NCI-H748 (cell line): ENCODE results near the gene KSR1.

Source experiments
- DNase-seq: peaks from one replicate; lab custom pipeline; 2025; ENCODE audit not compliant: unreplicated experiment; lab: John Stamatoyannopoulos, UW

Gene KSR1

DNA sequence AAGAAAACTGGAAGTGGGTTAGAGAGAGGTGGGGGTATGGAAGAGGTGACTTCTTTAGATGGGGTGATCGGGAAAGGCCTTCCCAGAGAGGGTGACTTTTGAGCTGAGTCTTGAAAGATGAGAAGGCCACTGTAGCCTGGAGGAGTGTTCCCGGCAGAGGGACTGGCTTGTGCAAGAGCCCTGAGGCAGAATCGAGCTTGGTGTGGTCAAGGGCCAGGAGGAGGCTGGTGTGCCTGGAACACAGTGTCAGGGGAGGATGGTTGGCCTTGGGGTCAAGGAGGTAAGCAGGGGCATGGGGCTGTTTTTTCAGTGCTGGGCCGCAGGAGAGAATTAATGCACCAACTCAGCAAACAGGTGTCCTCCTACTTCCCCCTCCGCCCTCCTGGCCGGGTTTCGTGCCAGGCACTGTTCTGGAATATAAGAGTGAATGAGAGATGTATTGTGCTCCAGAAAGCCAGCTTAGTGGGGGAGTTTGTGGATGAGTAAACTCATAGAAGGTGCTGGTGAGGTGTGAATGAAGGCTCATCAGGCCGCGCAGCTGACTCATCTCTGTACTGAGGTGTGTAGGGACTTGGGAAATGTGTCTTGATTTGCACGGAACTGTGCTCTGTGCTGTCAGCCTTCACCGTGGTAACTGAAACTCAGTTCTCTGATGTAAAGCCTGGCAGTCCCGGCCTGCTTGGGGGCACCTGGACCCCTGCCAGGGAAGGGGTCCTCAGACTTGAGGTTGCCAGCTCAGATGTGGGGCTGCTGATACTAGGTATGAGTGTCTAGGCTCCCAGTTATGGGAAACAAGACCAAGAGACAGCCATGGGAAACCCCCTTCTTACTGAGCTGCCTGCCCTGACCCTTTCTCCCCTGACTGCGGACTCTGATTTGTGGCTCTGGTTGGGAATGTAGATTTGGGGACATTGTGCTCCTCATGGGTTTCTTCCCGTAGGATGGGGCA lies 15.3 kb downstream of the KSR1 start:
- no peak for DNase-seq

DNA sequence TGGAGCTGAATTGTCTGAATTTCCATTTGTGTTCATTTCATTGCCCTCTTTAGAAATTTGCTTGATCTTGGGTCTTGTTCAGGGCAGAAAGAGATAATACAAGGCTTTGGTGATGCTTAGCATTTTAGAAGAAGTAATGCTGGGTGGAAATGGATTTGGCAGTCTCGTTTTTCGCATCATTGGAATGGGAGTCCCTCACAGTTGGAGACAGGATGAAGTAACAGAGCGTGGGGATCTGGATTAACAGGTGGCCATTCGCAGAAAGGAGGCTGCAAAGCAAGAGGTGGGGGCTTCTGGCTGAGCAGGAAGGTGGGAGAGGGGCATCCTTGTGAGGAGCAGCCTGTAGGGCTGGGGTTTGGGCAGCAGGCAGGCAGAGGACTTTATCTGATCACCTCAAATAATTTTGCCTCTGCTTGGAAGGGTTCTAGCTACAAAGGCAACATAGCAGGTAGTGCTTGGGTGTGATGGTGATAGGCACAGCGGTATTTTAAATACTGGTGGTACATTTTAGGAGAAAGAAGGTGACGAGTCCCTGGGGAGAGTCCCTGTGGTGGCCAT lies 17.0 kb downstream of the KSR1 start:
- no peak for DNase-seq

DNA sequence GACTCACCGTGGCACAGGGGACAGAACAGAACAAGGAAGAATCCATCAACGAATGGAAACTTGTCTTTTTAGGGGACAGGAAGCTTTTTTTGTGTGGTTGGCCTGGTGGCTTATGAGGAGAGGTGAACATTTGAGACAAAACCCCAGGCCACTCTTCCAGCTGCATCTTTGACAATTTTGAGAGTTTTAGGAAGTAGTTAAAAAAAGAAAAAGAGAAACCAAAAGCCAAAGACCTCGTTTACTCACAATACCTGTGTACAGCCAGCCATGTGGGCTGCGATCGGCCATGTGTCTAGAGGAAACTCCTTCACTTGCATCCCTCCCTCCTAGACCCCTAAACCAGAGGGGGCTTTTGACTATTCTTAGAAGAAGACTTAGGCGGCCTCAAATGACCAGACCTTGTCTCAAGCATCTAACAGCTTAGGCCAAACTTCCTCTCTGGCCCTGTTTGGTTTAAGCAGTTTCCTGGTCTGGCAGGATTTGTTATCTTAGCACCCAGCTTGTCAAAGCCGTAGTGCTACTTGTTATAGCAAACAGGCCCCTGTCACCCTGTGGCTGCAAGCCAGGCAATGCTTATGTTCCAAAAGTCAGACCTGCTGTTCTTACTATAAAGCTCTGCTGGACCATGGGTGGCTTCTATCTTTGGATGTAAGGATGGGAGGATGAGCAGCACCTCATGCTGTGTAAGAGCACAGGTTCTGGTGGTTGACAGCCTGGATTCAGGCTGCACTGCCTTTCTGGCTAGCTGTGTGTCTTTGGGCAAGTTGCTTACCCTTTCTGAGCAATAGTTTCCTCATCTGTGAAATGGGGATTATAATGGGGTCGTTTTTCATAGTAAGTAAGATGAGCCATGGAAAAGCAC lies 17.7 kb downstream of the KSR1 start:
- no peak for DNase-seq

DNA sequence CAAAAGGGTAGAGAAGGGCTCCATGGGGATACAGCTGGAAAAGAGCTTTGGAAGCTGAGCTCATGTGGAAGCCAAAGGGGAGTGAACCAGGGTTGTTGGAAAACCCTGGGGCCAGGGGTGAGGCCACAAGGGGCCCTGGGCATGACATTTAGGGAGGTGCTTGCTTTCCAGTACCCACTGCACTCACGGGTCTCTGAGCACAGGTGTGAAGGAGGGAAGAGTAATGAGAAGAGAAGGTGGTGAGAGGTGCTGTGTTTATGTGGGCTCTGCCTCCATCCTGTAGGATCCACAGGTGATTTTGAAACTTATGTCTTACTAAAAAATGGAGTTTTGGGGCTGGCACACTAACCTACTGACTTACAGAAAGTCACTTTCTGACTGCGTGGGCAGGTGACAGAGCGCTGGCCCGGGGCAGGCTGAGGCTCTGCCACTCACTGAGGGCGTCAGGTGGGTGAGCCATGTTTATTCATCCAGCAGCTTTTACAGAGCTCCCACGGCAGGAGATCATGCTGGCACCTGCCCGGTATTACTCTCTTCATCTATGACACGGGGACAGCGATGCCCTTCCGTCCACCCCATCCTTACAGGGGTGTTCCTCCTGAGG lies 18.9 kb downstream of the KSR1 start:
- DNase-seq = no peak

DNA sequence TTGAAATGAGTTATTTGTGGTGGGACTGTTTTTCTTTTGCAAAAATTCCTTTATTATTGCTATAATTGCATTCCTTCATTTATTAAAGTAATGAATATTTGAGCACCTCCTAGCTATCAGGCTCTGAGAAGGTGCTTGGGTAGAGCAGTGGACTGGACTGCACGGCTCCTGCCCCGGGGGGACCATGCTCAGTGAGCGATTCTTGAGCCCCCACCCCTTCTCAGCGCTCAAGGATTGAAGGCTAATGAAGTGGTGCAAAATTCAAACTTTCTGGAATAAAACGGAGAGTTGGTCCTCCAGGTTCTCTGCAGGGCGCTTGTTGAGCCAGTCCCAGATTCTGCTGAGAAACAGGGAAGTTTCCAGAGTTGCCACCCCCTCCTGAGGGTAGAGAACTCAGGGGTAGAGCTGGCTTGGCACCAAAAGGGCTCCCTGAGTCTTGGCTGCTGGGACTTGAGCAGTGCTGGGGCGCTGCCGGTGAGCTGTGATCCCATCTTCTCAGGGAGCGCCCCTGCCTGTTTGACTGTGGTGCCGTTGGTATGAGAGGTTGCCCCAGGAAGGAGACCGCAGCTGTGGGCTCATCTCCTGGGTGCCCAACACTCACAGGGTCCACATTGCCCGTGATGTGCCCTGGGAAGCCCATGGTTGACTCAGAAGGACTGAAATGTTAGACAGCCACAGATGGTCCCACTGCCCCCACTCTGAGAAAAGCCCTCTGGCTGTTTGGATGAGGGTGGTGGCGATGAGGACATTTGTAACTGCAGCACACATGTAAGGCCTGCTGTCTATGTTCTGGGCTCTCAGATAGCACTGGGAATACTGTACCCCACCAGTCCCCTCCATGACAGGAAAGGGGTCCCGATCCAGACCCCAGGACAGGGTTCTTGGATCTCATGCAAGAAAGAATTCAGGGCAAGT lies 20.0 kb downstream of the KSR1 start:
- no peak for DNase-seq

DNA sequence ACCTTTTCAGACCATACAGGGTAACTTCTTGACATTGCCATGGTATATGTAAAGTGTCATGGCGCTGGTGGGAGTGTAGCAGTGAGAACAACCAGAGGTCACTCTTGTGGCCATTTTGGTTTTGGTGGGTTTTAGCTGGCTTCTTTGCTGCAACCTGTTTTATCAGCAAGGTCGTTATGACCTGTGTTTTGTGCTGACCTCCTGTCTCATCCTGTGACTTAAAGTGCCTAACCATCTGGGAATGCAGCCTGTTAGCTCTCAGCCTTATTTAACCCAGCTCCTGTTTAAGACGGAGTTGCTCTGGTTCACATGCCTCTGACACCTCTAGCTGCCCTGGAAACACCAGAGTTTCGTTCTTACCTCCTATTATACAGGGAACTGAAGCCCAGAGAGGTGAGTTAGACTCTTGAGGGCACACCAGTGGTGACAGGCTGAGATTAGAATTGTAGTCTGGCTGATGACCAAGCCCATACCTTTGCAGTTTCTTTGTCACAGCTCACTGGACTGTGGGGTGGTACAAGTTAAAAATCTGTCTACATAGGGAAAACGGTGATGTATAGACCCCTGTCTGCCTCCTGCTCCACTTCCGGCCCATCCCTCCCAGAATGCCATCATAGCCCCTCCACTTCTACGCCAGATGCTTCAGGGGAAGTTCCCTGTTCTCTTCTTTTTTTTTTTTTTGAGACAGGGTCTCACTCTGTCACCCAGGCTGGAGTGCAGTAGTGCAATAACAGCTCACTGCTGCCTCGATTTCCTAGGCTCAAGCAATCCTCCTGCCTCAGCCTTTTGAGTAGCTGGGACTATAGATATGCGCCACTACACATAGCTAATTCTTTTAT lies 21.0 kb downstream of the KSR1 start:
- DNase-seq = no peak

DNA sequence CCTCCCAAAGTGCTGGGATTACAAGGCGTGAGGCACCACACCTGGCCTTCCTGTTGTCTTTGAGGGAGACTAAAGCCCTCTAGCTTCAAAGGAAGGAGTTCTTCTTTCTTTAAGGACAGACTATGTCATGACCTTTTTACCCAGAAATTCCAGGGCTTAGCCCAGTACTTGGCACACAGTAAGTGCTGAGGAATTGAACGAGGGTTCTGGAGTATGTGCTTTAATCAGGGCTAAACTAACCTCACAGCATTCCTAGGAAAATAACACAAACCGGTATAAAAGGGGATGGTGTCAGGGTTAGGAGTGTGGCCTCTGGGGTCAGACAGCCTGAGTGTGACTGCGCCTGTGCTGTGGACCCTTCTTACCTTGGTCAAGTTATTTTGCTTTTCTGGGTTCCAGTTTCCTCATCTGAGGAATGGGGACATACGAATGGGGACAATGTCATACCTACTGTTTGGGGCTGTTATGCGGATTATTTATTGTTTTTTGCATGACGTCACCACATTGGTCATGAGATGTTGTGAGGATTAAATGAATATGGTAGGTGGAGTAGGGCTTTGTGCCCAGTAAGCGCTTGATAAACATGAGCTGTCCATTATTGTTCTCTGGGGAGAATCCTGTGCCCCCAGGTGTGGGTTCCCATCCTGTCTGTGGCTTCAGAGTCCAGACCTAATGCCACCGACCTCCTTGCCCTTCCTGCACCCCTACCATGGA lies 21.9 kb downstream of the KSR1 start:
- DNase-seq = no peak

DNA sequence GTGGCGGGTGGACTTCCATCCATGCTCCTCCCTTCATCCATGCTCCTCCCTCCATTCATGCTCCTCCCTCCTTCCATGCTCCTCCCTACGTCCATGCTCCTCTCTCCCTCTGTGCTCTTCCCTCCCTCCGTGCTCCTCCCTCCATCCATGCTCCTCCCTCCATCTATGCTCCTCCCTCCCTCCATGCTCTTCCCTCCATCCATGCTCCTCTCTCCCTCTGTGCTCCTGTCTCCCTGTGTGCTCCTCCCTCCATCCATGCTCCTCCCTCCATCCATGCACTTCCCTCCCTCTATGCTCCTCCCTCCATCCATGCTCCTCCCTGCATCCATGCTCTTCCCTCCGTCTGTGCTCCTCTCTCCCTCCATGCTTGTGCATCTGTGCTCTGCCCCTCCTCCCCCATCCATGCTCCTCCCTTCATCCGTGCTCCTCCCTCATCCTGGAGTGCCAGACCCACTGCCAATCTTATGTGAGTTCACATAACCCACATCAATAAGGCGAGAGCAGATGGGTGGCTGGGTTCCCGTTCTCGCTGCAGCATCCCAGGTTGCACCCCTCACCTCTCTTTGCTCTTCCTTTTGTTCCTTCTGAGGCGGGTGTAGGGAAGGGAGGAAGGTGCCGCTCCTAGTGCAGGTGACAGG lies 22.8 kb downstream of the KSR1 start:
- no peak for DNase-seq

DNA sequence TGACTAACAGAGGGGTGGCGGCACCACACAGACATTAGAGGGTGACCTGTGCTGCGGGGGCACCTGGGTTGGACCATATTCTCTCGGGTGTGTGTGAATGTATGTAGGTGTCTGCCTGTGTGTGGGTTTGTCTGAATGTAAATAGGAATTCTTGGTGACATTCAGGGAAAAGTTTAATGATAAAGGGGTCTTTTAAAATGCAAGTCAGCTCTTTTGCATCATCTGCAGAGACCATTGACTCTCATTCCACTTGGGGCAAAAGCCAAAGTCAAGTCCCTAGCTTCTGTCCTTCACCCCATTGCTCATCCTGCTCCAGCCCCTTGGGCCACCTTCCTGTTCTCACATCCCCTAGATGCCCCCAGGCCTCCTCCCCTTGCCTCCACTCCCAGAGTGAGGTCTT lies 23.6 kb downstream of the KSR1 start:
- DNase-seq = no peak

DNA sequence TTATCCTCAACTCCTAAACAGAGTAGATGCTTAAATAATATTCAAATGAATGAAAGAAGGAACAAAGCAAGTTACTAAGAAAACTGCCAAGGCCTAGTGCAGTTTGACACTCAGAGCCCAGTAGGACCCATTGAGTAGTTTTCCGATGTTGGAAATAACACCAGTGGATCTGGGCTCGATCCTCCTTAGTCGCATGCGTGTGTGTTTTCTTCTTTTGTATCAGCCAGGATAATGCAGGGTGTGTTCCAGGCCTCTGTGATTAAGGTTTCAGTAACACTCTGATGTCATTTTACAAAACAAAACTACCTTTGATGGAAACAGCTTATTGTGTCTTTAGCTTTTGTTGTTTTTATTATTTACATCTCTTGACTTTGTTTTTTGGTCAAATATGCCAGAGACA lies 24.5 kb downstream of the KSR1 start:
- DNase-seq = no peak

DNA sequence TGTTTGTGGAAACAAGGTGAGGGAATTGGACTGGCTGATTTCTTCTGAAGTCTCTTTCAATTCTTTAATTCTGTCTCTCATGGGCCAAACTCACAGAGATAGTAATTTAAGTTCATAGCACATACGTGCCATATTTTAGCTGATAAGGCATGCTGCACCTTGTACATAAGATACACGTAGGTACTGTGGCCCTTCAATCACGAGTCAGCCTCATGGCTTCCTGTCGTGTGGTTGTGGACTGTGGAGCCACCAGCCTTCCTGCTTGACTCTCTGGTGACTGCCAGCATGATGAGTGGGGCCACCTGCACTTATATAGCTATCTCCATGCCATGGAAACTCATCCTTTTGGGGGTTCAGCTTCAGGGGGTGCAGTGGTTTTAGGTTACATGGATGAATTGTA lies 25.1 kb downstream of the KSR1 start:
- no peak for DNase-seq

DNA sequence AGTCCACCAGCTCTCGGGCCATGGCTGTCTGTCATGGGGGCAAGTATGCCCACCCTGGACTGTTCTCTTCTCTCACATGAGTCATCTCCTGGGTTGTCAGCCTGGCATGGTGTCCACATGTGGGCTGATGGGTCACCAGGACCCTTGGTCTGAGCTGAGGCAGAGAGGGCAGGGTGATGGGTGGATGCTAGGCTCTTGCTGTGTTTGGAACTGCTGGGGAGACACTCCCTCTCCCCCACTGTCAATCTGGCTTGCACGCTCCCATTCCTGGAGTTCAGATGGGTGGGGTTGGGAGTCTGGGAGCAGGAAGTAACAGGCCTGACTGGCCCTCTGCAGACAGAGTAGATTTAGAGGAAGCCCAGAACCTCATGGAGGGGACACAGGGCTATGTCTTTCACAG lies 28.9 kb downstream of the KSR1 start:
- no peak for DNase-seq

DNA sequence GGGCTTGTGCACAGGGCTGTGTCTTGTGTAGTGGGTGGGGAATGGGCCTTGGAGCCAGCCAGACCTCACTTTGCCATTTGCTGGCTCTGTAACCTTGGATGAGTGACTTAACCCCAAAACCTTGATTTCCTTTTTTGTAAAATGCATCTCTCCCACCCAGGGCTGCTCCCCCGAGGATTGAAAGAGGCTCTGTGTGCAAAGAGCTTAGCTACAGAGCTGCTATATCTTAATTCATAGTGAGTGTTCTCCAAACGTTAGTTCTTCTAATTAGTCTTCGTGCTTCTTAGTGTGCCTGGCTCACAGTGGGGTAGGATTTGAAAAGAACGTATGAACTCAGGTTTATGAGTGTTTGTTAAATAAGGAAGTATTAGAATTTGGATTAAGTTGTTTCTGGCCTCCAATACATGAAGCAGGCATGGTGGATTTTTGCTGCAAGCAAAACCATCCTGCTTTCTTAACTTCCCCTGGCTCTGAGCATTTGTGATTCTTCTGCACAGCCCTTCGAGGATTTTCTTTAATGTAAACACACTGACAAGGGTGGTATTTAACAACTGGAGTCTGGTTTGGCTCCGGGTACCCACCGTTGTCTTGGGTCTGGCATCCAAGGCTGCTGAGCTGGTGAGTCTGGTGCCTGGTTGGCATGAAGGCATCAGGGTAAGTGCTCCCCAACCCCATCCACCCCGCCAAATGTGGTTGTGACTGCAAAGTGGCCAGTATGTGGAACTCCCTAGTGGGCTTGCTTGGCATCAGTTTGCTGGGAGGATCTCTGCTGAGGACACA lies 29.7 kb downstream of the KSR1 start:
- no peak for DNase-seq

DNA sequence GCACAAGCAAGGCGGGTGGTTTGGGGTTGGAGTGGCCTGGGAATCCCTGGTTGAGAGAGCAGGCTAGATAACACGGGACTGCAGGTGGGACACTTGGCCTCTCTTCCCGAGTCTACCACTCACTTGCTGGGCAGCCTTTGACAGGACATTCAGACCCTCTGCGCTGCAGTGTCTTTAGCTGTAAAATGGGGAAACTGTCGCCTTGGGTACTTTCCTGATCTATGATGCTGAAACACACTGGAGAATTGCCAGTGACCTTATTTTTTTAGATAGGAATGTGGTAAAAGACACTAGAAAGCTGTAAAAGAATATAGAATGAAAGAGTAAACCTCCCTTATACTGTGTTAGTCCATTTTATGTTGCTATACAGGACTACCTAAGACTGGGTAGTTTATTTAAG lies 30.5 kb downstream of the KSR1 start:
- DNase-seq = no peak

DNA sequence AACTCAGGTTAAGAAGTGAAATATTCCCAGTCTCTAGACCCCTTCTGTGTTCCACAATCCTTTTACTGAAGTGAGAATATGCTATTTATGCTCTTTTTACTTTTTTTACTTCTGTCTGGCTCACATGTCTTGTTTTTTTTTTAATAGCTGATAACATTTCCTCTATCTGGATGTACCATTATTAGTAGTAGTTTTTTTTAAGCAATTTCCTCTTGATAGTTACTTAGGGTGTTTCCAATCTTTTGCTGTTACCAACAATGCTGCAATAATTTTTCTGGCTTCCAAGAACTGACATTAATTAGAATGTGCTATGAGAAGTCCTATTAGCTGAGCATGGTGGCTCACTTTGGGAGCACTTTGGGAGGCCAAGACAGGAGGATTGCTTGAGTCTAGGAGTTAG lies 32.0 kb downstream of the KSR1 start:
- no peak for DNase-seq

DNA sequence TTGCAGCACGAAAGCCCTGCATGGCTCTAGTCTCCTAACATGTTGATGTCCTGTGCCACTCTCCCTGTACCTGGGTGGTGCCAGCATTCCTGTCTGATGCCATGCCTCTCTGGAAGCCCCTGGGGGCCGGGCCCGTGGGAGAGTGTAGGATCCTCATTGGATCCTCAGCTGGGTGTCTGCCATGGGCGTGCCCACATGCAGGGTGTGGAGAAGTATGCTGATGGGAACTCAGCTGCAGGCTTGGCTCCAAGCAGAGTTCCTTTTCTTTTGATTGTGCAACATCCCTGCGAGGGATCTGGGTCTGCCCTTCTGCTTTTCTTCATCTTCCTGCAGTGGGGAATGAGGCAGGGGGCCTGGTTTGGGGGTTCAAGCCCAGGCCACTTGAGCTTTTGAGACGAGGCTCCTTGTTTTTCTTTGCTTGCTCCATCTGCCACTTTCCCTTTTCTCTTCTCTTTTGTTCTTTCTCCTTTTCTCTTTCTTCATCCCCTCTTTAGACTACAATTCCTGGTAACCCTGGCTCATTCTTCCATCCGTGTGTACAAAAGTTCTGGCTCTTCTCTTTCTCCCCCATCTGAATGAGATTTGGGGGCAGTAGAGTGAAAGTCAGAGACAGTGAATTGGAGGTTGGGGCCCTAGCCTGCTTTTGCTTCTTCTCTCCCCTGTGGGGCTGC lies 32.9 kb downstream of the KSR1 start:
- no peak for DNase-seq

DNA sequence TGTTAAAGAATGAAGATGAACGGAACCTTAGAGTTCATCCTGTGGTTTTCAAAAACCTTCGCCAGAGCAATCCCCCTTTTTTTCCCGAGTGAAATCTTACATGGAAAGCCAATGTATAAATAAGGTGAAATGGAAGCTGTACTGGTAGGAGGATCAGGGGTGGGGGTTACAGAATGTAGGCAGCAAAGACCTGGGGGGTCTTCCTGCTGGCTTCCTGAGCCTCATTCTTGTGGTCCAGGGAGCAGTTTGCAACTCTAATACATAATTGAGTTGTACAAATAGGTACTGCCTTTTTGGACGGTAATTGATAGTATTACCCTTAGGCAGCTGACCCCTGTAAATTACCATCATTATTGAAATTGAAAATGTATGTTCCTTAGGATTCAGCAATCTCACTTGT lies 34.1 kb downstream of the KSR1 start:
- DNase-seq = no peak
